ENCODE measurements around the gene KLRC4. TPM values are rescaled to one million over a fixed set of nuclear protein-coding genes. Genes with fewer than 3 reads are reported as not detected.
"Not testable (repeated sequence)": the region's sequence is repeated elsewhere in the genome, so short reads cannot be mapped to it uniquely, and the experiment has no call there.

The KLRC4 gene
- total and polyA plus RNA-seq, 4 donors: 0.45 to 0.91 TPM; not detected in 2

GRCh38 chr12:10368206-10369171, 41.1 kb downstream of the KLRC4 start:
- H3K4me1 ChIP-seq (ENCODE audit: control insufficient read depth in 5 of 5, insufficient read depth in 5 of 5, low read length in 5 of 5): peaks cover 4 to 29% (median 14%) of the 10 kb centered on the region in 5 donors
- H3K36me3 ChIP-seq (ENCODE audit: control insufficient read depth in 4 of 4, insufficient read depth in 4 of 4, low read length in 4 of 4): no peaks in the 10 kb centered on the region
- peak overlapping the region in 1 of 2 donors; percentile 79 for H3K27ac ChIP-seq (ENCODE audit: low read depth in 1 of 2, low read length in 1 of 2)
- no peaks in the 10 kb centered on the region for H3K27me3 ChIP-seq (ENCODE audit: control insufficient read depth in 3 of 3, insufficient read depth in 3 of 3, low read length in 2 of 3)
- ATAC-seq (ENCODE audit: insufficient read depth, low FRiP score): no peak
- no peaks in the 10 kb centered on the region for H3K9me3 ChIP-seq (ENCODE audit: control insufficient read depth in 4 of 4, insufficient read depth in 3 of 4, low read length in 3 of 4)
- H3K9ac ChIP-seq (ENCODE audit: insufficient read depth in 1 of 2, low read length in 2 of 2): peak overlapping the region in 1 of 2 donors; percentile 3
- TF ChIP-seq, protein P1, sequence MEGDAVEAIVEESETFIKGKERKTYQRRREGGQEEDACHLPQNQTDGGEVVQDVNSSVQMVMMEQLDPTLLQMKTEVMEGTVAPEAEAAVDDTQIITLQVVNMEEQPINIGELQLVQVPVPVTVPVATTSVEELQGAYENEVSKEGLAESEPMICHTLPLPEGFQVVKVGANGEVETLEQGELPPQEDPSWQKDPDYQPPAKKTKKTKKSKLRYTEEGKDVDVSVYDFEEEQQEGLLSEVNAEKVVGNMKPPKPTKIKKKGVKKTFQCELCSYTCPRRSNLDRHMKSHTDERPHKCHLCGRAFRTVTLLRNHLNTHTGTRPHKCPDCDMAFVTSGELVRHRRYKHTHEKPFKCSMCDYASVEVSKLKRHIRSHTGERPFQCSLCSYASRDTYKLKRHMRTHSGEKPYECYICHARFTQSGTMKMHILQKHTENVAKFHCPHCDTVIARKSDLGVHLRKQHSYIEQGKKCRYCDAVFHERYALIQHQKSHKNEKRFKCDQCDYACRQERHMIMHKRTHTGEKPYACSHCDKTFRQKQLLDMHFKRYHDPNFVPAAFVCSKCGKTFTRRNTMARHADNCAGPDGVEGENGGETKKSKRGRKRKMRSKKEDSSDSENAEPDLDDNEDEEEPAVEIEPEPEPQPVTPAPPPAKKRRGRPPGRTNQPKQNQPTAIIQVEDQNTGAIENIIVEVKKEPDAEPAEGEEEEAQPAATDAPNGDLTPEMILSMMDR (IDR thresholded peaks at IDR 0.05; ENCODE audit: control extremely low read depth, extremely low read depth): no peak
- 80 to 93% methylated on average over 10 of the region's 10 CpGs for WGBS, 2 donors
- no peak overlapping the region for H3K4me3 ChIP-seq
- peak in 1 of 3 donors; percentile 39 for DNase-seq

DNA sequence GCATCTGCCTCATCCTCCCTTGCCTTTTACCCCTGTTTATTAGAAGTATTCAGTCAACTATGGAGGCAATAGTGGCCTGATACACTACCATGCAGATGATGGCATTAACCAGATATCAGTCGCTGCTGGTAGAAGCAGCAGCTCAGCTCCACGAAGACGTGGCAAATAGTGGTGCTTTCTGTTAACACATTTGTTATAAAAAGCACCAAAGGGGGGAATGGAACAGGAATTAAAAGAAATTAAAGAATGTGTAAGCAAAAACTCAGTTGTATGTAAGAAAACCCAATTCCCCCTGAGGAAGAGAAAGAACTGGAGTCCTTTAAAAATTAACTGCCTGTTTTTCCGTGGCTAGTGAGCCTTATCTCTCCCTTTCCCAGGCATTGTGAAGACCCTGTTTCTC, 41.8 kb downstream of the KLRC4 start:
- H3K27ac ChIP-seq (ENCODE audit: low read depth in 1 of 2, low read length in 1 of 2); H3K4me3 ChIP-seq; H3K27me3 ChIP-seq (ENCODE audit: control insufficient read depth in 3 of 3, insufficient read depth in 3 of 3, low read length in 2 of 3); H3K36me3 ChIP-seq (ENCODE audit: control insufficient read depth in 4 of 4, insufficient read depth in 4 of 4, low read length in 4 of 4); DNase-seq; H3K9ac ChIP-seq (ENCODE audit: insufficient read depth in 1 of 2, low read length in 2 of 2); ATAC-seq (ENCODE audit: insufficient read depth, low FRiP score); H3K9me3 ChIP-seq (ENCODE audit: control insufficient read depth in 4 of 4, insufficient read depth in 3 of 4, low read length in 3 of 4): not testable (repeated sequence)
- 72 to 84% methylated on average over 4 of the region's 4 CpGs for WGBS, 2 donors
- peaks cover 4 to 37% (median 22%) of the 10 kb centered on the region in 5 donors for H3K4me1 ChIP-seq (ENCODE audit: control insufficient read depth in 5 of 5, insufficient read depth in 5 of 5, low read length in 5 of 5)

- no peak overlapping the region for H3K4me3 ChIP-seq
- DNase-seq (peak in 2 of 3 donors; percentile 77 to 84), ATAC-seq (ENCODE audit: insufficient read depth, low FRiP score) (no peak)
- H3K9ac ChIP-seq (ENCODE audit: insufficient read depth in 1 of 2, low read length in 2 of 2): peak overlapping the region in 1 of 2 donors; percentile 100
- no peaks in the 10 kb centered on the region for H3K9me3 ChIP-seq (ENCODE audit: control insufficient read depth in 4 of 4, insufficient read depth in 3 of 4, low read length in 3 of 4)
- peaks cover 4 to 42% (median 23%) of the 10 kb centered on the region in 5 donors for H3K4me1 ChIP-seq (ENCODE audit: control insufficient read depth in 5 of 5, insufficient read depth in 5 of 5, low read length in 5 of 5)
- H3K27ac ChIP-seq (ENCODE audit: low read depth in 1 of 2, low read length in 1 of 2): no peak overlapping the region
- no peaks in the 10 kb centered on the region for H3K36me3 ChIP-seq (ENCODE audit: control insufficient read depth in 4 of 4, insufficient read depth in 4 of 4, low read length in 4 of 4)
- TF ChIP-seq, protein P1 (IDR thresholded peaks at IDR 0.05; ENCODE audit: control extremely low read depth, extremely low read depth): no peak
- no peaks in the 10 kb centered on the region for H3K27me3 ChIP-seq (ENCODE audit: control insufficient read depth in 3 of 3, insufficient read depth in 3 of 3, low read length in 2 of 3)
These were observed 42.7 kb downstream of the KLRC4 start for GRCh38 chr12:10366875-10367274.

- Histone ChIP-seq H3K27ac (ENCODE audit: low read depth in 1 of 2, low read length in 1 of 2) (peak overlapping the region; percentile 71 to 87), H3K9me3 (ENCODE audit: control insufficient read depth in 4 of 4, insufficient read depth in 3 of 4, low read length in 3 of 4) (no peaks in the 10 kb centered on the region), H3K9ac (ENCODE audit: insufficient read depth in 1 of 2, low read length in 2 of 2) (peak overlapping the region; percentile 74 to 100), H3K36me3 (ENCODE audit: control insufficient read depth in 4 of 4, insufficient read depth in 4 of 4, low read length in 4 of 4) (no peaks in the 10 kb centered on the region), H3K4me3 (no peak overlapping the region), H3K4me1 (ENCODE audit: control insufficient read depth in 5 of 5, insufficient read depth in 5 of 5, low read length in 5 of 5) (peaks cover 4 to 49% (median 23%) of the 10 kb centered on the region in 5 donors), H3K27me3 (ENCODE audit: control insufficient read depth in 3 of 3, insufficient read depth in 3 of 3, low read length in 2 of 3) (no peaks in the 10 kb centered on the region)
- ATAC-seq (ENCODE audit: insufficient read depth, low FRiP score): no peak
- 32 to 44% methylated on average over 6 of the region's 6 CpGs for WGBS, 2 donors
- peak in 2 of 3 donors; percentile 51 to 52 for DNase-seq
- TF ChIP-seq, protein P1 (IDR thresholded peaks at IDR 0.05; ENCODE audit: control extremely low read depth, extremely low read depth): no peak
These were observed 43.7 kb downstream of the KLRC4 start for GRCh38 chr12:10365696-10366405.

Measured in lung (tissue), 12 donors.